IPS DF 19.7 (cell line): ENCODE results near the gene CPT2.
"Not testable (repeated sequence)": the region's sequence is repeated elsewhere in the genome, so short reads cannot be mapped to it uniquely, and the experiment has no call there.

Source experiments
- DNase-seq: peaks from one replicate; pipeline ENCODE4 v3.0.0-alpha.2; 2013; ENCODE audit warnings: low read depth, low spot score

CPT2 gene

GRCh38 chr1:53182111-53182593, 14.5 kb upstream of the CPT2 start:
- DNase-seq, result peak; percentile 50

- no peak for DNase-seq
Observed at GRCh38 chr1:53182716-53183094, 13.9 kb upstream of the CPT2 start.

GRCh38 chr1:53183095-53183990, 13.3 kb upstream of the CPT2 start:
- no peak for DNase-seq

- DNase-seq, result not testable (repeated sequence)
Observed at GRCh38 chr1:53185955-53186297, 10.7 kb upstream of the CPT2 start.

GRCh38 chr1:53186533-53186932, 10.1 kb upstream of the CPT2 start:
- no peak for DNase-seq

- no peak for DNase-seq
Observed at GRCh38 chr1:53187401-53187800, 9.2 kb upstream of the CPT2 start.

- no peak for DNase-seq
Observed at GRCh38 chr1:53188099-53188498, 8.5 kb upstream of the CPT2 start.

GRCh38 chr1:53189061-53189460, 7.6 kb upstream of the CPT2 start:
- no peak for DNase-seq

GRCh38 chr1:53190210-53190611, 6.4 kb upstream of the CPT2 start:
- DNase-seq, result no peak

GRCh38 chr1:53195246-53196016, 1.2 kb upstream of the CPT2 start:
- DNase-seq, result no peak

GRCh38 chr1:53196017-53196484, 573 bp upstream of the CPT2 start:
- DNase-seq, result no peak

GRCh38 chr1:53197291-53198200, 922 bp downstream of the CPT2 start:
- DNase-seq, result no peak

- DNase-seq, result no peak
Observed at GRCh38 chr1:53198241-53198651, 1.6 kb downstream of the CPT2 start.

- no peak for DNase-seq
Observed at GRCh38 chr1:53203466-53203865, 6.8 kb downstream of the CPT2 start.

- not testable (repeated sequence) for DNase-seq
Observed at GRCh38 chr1:53205496-53205895, 8.9 kb downstream of the CPT2 start.

GRCh38 chr1:53206083-53206685, 9.6 kb downstream of the CPT2 start:
- DNase-seq, result not testable (repeated sequence)

GRCh38 chr1:53206735-53207379, 10.2 kb downstream of the CPT2 start:
- no peak for DNase-seq

- no peak for DNase-seq
Observed at GRCh38 chr1:53207726-53208125, 11.1 kb downstream of the CPT2 start.

GRCh38 chr1:53210352-53210751, 13.7 kb downstream of the CPT2 start:
- DNase-seq, result no peak

GRCh38 chr1:53210954-53211353, 14.3 kb downstream of the CPT2 start:
- no peak for DNase-seq
